ENCODE measurements around the gene BSPRY. TPM values are rescaled to one million over a fixed set of nuclear protein-coding genes. Genes with fewer than 3 reads are reported as not detected.

Gene BSPRY
- total and polyA plus RNA-seq, 2 of the 13 experiments (the other 11 are each of a cell fraction or from before 2014, with no cell fraction given) = 0.09 to 0.26 TPM

- peak; percentile 18; the same call in 1 of the 2 replicates for TF ChIP-seq USF2 (IDR thresholded peaks at IDR 0.05; ENCODE audit: low read depth, low read length)
- no peak; the same call in 1 of the 2 replicates for TF ChIP-seq USF2 (CRISPR knock-in tag; IDR thresholded peaks at IDR 0.05; ENCODE audit: borderline replicate concordance)
- no peak for TF ChIP-seq MLXIP (CRISPR knock-in tag; IDR thresholded peaks at IDR 0.05; ENCODE audit: borderline replicate concordance)
- no peak for TF ChIP-seq TCF7L2 (IDR thresholded peaks at IDR 0.05; ENCODE audit: low read depth, low read length)
- TF ChIP-seq POLR2AphosphoS5 (IDR thresholded peaks at IDR 0.05; ENCODE audit: low read depth, low read length) = peak; percentile 54; the same call in 1 of the 2 replicates
- no peak for TF ChIP-seq ZNF512B (CRISPR knock-in tag; IDR thresholded peaks at IDR 0.05; ENCODE audit: borderline replicate concordance)
- TF ChIP-seq ZNF484 (CRISPR knock-in tag; IDR thresholded peaks at IDR 0.05; ENCODE audit: borderline replicate concordance, low read depth) = no peak
- TF ChIP-seq SMAD3 (CRISPR knock-in tag; IDR thresholded peaks at IDR 0.05) = no peak
- TF ChIP-seq ZNF503 (CRISPR knock-in tag; IDR thresholded peaks at IDR 0.05) = peak; percentile 86
- peak; percentile 20 for TF ChIP-seq ZEB1 (IDR thresholded peaks at IDR 0.05; ENCODE audit: insufficient replicate concordance, low read depth)
- no peak for TF ChIP-seq ZNF234 (CRISPR knock-in tag; conservative IDR thresholded peaks at IDR 0.05)
- no peak for TF ChIP-seq ZNF816 (CRISPR knock-in tag; IDR thresholded peaks at IDR 0.05; ENCODE audit: borderline replicate concordance)
- TF ChIP-seq ZNF280D (CRISPR knock-in tag; IDR thresholded peaks at IDR 0.05) = no peak
- TF ChIP-seq ZSCAN21 (CRISPR knock-in tag; IDR thresholded peaks at IDR 0.05; ENCODE audit: borderline replicate concordance) = no peak
Measured at GRCh38 chr9:113387560-113388230, 38.4 kb downstream of the BSPRY start (continued).
